Upper lobe of left lung (tissue), 6 donors: Measurements from ENCODE around the gene FAF1. TPM values are rescaled to one million over a fixed set of nuclear protein-coding genes. Genes with fewer than 3 reads are reported as not detected.

Experiments
- ATAC-seq, 2 donors: fragments of 200-7000 bp; cut with Tn5 transposase; one replicate each; pipeline ENCODE4 v1.9.1; 2022; ENCODE audit warnings: mild to moderate bottlenecking in 2 of 2, moderate library complexity in 2 of 2; ENCODE audit not compliant: low FRiP score in 2 of 2
- DNase-seq, 2 donors: peaks; one replicate each; pipeline ENCODE4 v3.0.0-alpha.2; 2019 to 2020
- H3K27ac ChIP-seq, 4 donors: fragments of 200-600 bp; sonication (generic); one replicate each; pipeline ENCODE4 v1.5.1; 2016 to 2019
- H3K27me3 ChIP-seq, 4 donors: fragments of 200-600 bp; sonication (generic); one replicate each; pipeline ENCODE4 v1.5.1; 2017 to 2019
- H3K36me3 ChIP-seq, 4 donors: fragments of 200-600 bp; sonication (generic); one replicate each; pipeline ENCODE4 v1.5.1; 2016 to 2019
- H3K4me1 ChIP-seq, 4 donors: fragments of 200-600 bp; sonication (generic); one replicate each; pipeline ENCODE4 v1.5.1; 2018 to 2019
- H3K4me3 ChIP-seq, 4 donors: fragments of 200-600 bp; sonication (generic); one replicate each; pipeline ENCODE4 v1.5.1; 2017 to 2019; ENCODE audit warnings: mild to moderate bottlenecking in 2 of 4, moderate library complexity in 1 of 4
- H3K9me3 ChIP-seq, 4 donors: fragments of 200-600 bp; sonication (generic); one replicate each; pipeline ENCODE4 v1.5.1; 2018 to 2019
- CTCF ChIP-seq, 6 experiments: fragments of 450-650 bp in 4 of 6; fragments of 200-600 bp in 2 of 6; sonication (generic) in 2 of 6; IDR thresholded peaks; one replicate each; pipeline ENCODE4 v1.5.1; 2016 to 2019; ENCODE audit warnings: antibody characterized with exemption in 6 of 6
- EP300 ChIP-seq, 4 donors: sonication (generic); formaldehyde crosslinking; IDR thresholded peaks; one replicate each; pipeline ENCODE4 v1.5.1; 2017; ENCODE audit warnings: antibody characterized with exemption in 4 of 4, control low read depth in 2 of 4
- POLR2A ChIP-seq, 4 donors: fragments of 450-650 bp; IDR thresholded peaks; one replicate each; pipeline ENCODE4 v1.5.1; 2016 to 2017; ENCODE audit warnings: antibody characterized with exemption in 4 of 4, mild to moderate bottlenecking in 2 of 4
- POLR2AphosphoS5 ChIP-seq, 2 donors: sonication (generic); formaldehyde crosslinking; IDR thresholded peaks; one replicate each; pipeline ENCODE4 v1.5.1; 2017; ENCODE audit warnings: antibody characterized with exemption in 2 of 2
- WGBS, 2 donors: methylation state at CpG; one replicate each; pipeline ENCODE4 v1.1.5; 2017 to 2018; 5-methylcytosine and 5-hydroxymethylcytosine counted together
- total RNA-seq, 6 donors: library from RNA; depleted of rRNA in 4 of 6; stranded (reverse); fragments of >200 nt in 4 of 6; gene quantifications; one replicate each; pipeline versions ENCODE4 v1.1.0 to v1.2.1, GENCODE V29; 2016 to 2021
- donor health status: DM: no; HTN: no; CAD: no; lungs with moderate emphysema.
- donor health status: DM: no; HTN: yes; CAD: no; lungs with severe emphysema.

The FAF1 gene
- total RNA-seq, 6 donors from 2014 or later, result 30.2 to 52.3 (median 35.0) TPM

GRCh38 chr1:50615036-50615750 is 344.9 kb downstream of the FAF1 start:
- Histone ChIP-seq H3K9me3 (no peaks in the 10 kb centered on the region), H3K27me3 (no peaks in the 10 kb centered on the region), H3K4me3 (no peak overlapping the region), H3K4me1 (peaks cover 0 to 3% (median 0%) of the 10 kb centered on the region in 4 donors), H3K36me3 (no peaks in the 10 kb centered on the region), H3K27ac (no peak overlapping the region)
- TF ChIP-seq POLR2A (IDR thresholded peaks at IDR 0.05) (no peak), POLR2AphosphoS5 (IDR thresholded peaks at IDR 0.05) (no peak), EP300 (IDR thresholded peaks at IDR 0.05) (no peak), CTCF (IDR thresholded peaks at IDR 0.05) (no peak)
- ATAC-seq (no peak), DNase-seq (no peak)
- 98 to 100% methylated on average over 2 of the region's 2 CpGs for WGBS, 2 donors

GRCh38 chr1:50611675-50612074 is 348.4 kb downstream of the FAF1 start:
- no peak for ATAC-seq
- Histone ChIP-seq H3K27me3 (no peaks in the 10 kb centered on the region), H3K4me1 (no peaks in the 10 kb centered on the region), H3K9me3 (no peaks in the 10 kb centered on the region), H3K4me3 (no peak overlapping the region), H3K36me3 (no peaks in the 10 kb centered on the region), H3K27ac (no peak overlapping the region)
- WGBS, 2 donors, result 76 to 79% methylated on average over 6 of the region's 6 CpGs
- TF ChIP-seq POLR2AphosphoS5 (IDR thresholded peaks at IDR 0.05), result no peak
- TF ChIP-seq EP300 (IDR thresholded peaks at IDR 0.05), result no peak
- no peak for TF ChIP-seq POLR2A (IDR thresholded peaks at IDR 0.05)
- TF ChIP-seq CTCF (IDR thresholded peaks at IDR 0.05), result no peak
- no peak for DNase-seq

GRCh38 chr1:50610563-50610962 is 349.5 kb downstream of the FAF1 start:
- TF ChIP-seq EP300 (IDR thresholded peaks at IDR 0.05) (no peak), CTCF (IDR thresholded peaks at IDR 0.05) (no peak), POLR2A (IDR thresholded peaks at IDR 0.05) (no peak), POLR2AphosphoS5 (IDR thresholded peaks at IDR 0.05) (no peak)
- H3K9me3 ChIP-seq, result no peaks in the 10 kb centered on the region
- WGBS, 2 donors, result 58 to 70% methylated on average over 2 of the region's 2 CpGs
- no peak overlapping the region for H3K27ac ChIP-seq
- no peaks in the 10 kb centered on the region for H3K36me3 ChIP-seq
- H3K27me3 ChIP-seq, result no peaks in the 10 kb centered on the region
- no peak for DNase-seq
- no peak overlapping the region for H3K4me3 ChIP-seq
- H3K4me1 ChIP-seq, result no peaks in the 10 kb centered on the region
- ATAC-seq, result no peak

- Histone ChIP-seq H3K4me3 (no peak overlapping the region), H3K9me3 (no peaks in the 10 kb centered on the region), H3K27me3 (no peaks in the 10 kb centered on the region), H3K4me1 (no peaks in the 10 kb centered on the region), H3K27ac (no peak overlapping the region), H3K36me3 (no peaks in the 10 kb centered on the region)
- DNase-seq, result no peak
- ATAC-seq, result no peak
- TF ChIP-seq POLR2A (IDR thresholded peaks at IDR 0.05) (no peak), CTCF (IDR thresholded peaks at IDR 0.05) (no peak), POLR2AphosphoS5 (IDR thresholded peaks at IDR 0.05) (no peak), EP300 (IDR thresholded peaks at IDR 0.05) (no peak)
- 93 to 97% methylated on average over 3 of the region's 3 CpGs for WGBS, 2 donors
Observed at GRCh38 chr1:50609508-50609907, 350.6 kb downstream of the FAF1 start.
